Measurements from ENCODE around the gene SMAD9.

The SMAD9 gene

DNA sequence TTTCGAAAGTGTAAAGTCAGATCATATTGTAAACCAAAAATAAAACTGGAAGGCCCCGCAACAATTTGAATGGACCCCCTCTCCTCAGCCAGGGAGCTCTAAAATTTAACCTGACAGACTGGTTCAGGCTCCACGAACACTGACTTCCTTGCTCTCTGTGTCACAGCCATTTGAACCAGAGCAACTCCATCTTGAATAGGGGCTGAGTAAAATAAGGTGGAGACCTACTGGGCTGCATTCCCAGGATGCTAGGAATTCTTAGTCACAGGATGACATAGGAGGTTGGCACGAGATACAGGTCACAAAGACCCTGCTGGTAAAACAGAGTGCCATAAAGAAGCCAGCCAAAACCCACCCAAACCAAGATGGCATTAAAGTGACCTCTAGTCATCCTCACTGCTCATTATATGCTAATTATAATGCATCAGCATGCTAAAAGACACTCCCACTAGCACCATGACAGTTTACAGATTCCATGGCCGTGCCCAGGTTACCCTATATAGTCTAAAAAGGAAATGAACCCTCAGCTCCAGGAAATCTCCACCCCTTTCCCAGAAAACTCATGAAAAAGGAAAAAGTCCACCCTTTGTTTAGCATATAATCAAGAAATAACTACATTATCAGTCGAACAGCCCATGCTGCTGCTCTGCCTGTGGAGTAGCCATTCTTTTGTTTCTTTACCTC lies 57.9 kb downstream of the SMAD9 start:
- DNase-seq = no peak

DNA sequence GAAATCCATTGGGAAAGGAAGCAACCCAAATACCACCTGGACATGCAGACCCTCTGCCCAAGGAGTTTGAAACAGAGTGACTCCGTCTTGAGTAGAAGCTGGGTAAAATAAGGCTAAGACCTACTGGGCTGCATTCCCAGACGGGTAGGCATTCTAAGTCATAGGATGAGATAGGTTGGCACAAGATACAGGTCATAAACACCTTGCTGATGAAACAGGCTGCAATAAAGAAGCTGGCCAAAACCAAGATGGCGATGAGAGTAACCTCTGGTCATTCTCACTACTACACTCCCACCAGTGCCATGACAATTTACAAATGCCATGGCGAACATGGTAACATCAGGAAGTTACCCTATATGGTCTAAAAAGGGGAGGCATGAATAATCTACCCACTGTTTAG lies 60.8 kb downstream of the SMAD9 start:
- DNase-seq = no peak

DNA sequence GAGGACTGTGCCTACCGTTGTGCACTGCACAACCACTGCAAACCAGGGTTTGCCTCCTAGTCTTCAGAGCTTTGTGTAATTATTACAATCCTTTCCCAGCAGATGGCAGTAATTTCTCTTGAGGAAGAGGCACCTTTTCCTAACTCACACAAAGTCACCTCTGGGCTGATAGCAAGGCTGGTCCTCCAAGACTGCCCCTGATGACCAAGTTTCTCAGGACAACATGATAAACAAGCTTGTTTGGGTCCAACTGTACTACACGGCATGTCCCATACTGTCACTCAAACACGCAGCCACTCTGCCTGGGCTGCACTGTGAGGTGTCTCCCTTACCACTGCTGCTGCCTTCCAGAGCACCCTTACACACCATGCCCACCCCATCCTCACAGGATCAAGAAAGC lies 61.7 kb downstream of the SMAD9 start:
- DNase-seq = peak in 1 of 2 donors; percentile 1

DNA sequence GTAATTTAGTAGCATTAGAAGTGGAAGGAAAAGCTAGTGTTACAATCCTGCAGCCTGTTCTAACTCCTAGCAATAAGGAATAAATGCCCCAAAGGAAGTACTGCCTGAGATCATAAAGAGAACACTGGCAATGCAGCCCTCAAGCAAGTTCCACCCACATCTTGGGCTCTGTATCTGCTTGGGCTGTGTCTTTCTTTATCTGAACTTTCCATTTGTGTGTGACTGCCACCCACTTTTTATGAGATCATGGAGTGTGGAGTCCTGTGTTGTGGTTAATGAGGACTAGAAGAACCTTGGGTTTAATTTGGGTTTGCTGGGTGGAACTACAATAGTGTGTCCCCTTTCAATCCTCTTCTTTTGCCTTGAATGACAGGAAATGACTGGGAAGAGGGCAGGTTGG lies 62.8 kb downstream of the SMAD9 start:
- DNase-seq = no peak

DNA sequence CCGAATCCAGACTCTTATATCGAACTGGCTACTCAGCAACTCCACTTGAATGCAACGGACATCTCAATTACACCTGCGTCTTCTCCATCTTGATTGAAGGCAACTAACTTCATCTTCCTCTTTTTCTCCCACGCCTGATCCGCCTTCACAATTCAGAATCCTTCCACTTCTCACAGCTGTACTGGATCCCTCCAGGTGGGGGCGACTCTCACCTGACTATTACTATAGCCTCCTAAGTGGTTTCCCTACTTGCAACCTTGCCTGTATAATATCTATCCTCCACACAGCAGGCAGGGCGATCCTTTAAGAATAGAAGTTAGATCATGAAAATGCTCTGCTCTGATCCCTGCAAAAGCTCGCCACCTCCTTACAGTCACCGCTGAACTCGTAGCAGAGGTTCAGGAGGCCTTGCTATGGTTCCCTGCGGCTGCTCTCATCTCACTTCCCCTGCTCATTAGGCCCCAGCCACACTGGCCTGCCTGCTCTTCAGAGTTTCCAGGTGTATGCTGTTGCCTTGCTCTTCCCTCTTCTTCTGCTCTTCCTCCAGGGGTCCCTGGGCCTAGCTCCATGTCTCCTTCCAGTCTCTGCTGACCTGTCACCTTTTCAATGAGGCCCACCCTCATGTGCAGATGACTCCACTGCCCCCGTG lies 69.1 kb downstream of the SMAD9 start:
- no peak for DNase-seq

DNA sequence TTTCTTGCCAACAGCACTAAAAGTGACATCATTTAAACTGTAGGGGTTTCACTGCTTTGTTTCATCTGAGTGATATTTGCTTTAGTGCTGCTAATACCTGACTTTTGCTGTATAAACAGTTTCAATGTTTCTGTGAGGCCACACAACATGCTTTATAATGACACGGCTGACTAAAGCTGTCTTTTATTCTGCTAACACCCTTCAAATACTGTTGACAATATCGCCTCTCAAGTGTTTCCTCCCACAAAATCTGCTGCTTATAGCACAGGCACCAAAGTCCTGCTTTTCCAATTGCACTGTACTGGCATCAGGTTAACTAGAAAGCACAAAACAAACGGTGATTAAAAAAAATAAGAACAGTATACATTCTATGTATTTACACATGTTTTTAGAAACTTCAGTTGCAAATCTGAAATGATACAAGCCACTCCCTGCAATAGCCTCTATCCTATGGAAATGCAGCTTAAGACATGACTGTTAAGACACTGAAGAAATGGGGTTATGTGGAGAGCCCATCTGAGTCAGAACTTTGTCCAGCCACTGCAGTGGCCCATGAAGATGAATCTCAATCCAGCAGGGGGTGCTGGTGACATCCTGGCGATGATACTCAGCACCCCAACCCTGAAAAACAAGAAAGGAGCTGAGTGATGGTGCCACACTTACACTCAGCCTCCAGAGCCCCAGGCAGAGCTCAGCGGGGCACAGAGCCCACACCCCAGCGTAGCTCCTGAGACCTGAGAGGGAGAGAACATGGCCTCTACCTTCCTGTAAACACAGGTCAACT lies 71.6 kb downstream of the SMAD9 start:
- DNase-seq = no peak

DNA sequence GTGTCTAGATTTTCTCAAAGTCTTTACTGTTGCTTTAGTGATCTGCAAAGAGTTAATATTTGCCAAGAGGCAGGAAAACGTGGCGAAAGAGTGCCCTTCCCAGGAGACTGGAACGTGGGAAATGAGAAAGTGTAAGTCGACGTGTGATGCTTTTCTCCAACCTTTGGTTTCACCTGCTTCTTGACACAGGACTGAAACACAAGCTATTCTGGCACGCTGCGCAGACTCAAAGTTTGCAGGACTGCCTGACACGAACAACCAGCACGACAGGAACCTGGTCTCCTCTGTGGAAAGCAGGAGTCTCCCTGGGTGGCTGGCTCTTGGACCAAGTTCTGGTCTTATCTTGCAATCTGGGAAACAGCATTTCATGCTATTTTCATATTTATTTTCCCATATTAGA lies 72.4 kb downstream of the SMAD9 start:
- DNase-seq = no peak

DNA sequence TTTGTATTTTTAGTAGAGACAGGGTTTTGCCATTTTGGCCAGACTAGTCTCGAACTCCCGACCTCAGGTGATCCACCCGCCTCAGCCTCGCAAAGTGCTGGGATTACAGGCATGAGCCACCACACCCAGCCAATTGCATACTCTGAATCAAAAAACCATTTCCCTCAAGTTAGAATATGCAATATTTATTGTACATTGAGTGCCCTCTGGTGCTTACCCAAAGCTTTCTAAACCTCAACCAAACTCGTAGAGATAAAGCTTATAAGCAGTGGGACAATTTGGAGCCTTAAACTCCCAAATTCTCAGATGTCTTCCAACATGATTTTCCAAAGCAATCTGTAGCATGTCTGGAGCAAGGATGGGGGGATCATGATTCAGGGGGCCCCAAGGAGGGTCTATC lies 78.6 kb downstream of the SMAD9 start:
- no peak for DNase-seq

DNA sequence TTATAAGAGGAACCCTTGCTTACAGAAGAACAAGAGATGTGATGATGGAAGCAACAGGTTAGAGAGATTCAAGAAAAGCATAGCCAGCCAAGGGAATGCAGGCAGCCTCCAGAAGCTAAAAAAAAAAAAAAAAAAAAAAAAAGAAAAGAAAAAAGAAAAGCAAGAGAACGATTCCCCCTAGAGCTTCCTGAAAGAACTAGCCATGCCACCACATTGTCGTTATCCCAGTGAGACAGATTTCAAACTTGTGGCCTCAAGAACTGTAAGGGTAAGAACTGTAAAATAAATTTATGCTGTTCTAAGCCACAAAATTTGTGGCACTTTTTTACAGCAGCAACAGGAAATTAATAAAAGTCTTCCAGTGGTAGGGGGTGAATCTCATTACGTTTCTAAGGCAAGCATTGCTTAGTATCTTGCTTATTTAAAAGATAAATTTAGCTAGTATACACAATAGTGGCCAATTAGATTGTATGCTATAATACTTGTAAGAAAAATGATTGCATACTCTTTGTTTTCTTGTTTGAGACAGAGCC lies 79.3 kb downstream of the SMAD9 start:
- no peak for DNase-seq

DNA sequence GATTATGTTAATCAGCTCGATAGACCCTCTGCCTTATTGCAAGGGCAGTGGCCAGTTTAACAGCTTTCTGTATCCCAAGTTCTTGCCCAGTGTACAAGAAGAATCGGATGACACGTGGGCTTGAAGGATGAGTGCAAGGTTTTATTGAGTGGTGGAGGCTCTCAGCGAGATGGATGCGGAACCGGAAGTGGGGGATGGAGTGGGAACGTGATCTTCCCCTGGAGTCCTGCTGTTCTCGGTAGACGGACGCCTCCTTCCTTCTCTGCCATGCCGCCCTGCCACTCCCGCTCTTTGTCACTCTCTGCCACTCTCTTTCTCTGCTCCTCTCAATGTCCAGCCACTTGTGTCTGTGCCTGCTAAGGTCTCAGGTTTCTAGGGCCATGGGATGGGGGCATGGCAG lies 80.1 kb downstream of the SMAD9 start:
- DNase-seq = no peak

DNA sequence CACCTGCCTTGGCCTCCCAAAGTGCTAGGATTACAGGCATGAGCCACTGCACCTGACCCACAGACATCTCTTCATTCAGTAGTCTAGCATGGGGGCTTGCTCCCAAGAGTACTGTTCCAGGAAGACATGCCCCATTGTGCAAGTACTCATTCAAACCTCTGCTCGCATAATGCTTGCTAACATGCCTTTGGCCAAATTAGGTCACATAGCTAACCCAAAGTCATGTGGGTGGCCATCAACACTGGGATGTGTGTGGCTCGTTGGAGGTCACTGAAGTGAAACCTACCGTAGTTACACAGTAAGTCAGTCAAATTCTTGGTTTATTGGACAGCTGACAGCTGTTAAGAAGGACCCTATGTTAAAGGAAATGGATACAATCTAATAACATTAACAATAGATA lies 80.8 kb downstream of the SMAD9 start:
- no peak for DNase-seq

DNA sequence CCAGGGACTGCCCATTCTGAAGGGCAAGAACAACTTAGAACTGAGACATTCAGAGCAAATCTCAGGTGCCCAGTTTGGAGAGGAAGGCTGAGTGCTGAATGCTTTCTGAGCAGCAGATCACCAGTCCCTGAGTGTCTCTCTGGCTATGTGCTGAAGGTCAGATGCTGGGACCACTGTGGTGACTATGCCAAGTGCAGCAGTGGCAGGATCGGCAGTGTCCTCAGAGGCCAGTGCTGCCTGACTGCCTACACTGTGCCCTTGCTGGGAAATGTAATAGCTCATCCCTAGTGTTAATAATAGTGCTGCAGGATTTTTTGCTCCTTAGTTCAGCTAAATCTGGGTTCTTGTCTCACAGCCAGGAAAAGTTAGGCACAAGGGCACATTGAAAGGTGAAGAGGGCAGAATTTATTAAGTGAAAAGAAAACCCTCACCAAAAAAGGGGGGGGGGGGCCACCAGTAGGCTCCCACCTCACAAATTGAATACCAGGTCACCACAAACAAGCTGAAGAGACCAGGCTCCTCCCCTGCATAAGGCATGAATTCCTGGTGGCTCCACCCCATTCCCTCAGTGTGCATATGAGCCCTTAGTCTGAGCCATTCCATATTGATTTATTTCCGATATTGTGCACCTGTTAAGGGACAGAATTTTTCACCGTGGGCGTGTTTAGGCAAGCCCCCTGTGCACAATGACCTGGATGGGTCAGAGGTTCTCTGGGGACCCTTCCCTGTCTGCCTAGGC lies 82.5 kb downstream of the SMAD9 start:
- no peak for DNase-seq

DNA sequence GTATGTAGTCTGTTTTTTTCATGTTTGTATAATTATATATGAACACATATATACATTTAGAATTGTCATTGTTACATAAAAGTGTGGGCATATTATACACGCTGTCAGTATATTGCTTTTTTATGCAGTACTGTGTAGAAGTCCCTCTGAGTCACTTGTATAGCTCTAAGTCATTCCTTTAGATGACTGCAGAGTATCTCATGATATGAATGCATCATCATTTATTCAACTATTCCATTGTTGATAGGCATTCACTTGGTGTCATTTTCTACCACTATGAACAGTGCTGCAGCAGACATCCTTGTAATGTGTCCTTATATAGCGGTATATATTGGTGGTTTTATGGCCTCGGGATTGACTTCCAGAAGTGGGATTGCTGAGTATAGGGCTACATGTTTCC lies 85.7 kb downstream of the SMAD9 start:
- no peak for DNase-seq

DNA sequence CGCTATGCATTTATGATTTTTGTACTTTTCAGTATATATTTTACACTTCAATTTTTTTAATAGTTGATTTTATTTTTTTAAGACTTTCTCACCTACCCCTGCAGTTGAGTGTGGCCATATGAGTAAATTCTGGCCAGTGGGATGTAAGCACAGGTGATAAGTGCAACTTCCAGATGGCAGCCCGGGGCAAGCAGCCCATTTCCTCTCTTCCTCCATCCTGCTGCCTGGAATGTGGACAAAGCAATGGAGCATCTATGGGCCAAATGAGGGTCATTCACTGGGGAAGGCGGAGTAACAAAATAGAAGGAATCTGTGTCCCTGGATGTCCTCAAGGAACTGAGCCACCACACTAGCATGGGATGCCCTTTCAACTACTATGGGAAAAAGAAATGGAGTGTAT lies 88.7 kb downstream of the SMAD9 start:
- DNase-seq = no peak

DNA sequence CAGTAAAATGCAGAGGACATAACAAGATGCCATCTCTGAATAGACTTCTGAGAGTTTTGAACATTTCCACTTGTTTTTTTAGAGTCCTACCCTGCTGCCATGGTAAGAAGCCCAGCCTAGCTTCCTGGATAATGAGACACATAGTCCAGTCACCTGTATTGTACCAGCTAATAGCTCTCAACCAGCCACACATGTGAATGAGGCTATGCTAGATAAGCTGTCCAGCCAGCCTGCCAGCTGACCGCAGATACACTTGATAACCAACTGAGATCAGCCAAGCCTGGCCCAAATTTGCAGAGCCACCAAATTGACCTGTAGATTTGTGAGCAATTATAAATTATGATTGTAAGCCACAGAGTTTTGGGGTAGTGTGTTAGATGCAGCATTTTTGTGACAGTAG lies 90.3 kb downstream of the SMAD9 start:
- no peak for DNase-seq

DNA sequence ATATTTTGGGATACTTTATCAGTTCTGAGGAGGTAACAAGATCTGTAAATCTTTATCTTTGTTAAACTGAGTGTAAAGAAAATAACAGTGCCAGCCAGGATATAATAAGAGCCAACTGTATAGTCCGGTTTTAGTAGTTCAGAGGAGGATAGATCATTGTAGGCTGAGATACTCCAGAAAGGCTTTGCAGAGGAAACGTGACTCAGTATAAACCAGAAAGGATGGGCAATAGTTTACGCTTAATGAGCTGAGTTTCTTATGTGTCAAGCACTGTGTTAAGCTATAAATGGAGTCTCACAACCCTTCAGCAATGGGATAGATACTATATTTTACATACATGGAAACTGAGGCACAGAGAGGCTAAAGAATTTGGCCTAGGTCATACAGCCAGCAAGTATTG lies 97.3 kb downstream of the SMAD9 start:
- DNase-seq = no peak

DNA sequence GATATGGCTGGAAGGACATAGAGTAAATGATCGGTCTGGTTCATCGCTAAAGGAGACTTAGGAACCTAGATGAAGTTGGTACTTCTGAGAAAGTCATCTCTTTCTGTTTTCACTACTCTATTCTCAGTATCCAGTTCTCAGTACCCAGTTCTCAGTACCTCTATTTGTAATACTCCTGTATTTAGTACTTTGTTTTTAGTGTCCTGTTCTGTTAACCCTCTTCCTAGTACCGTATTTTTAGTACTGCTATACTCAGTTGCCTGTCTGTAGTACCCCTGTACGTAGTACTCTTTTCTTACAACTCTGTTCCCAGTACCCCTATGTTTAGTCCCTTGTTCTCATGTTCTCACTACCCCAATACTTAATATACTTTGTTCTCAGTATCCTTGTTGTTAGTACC lies 99.8 kb downstream of the SMAD9 start:
- DNase-seq = no peak

DNA sequence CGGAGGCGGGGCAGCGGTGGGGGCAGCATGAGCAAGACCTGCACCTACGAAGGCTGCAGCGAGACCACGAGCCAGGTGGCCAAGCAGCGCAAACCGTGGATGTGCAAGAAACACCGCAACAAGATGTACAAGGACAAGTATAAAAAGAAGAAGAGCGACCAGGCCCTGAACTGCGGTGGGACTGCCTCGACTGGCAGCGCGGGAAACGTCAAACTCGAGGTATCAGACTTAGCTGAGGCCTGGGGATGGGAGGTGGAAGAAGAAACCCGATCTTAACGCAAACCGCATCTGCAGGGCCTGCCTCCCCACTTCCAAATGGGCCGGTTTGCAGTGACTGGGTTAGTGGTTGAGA lies 100.3 kb downstream of the SMAD9 start:
- peak; percentile 4 to 20 for DNase-seq

DNA sequence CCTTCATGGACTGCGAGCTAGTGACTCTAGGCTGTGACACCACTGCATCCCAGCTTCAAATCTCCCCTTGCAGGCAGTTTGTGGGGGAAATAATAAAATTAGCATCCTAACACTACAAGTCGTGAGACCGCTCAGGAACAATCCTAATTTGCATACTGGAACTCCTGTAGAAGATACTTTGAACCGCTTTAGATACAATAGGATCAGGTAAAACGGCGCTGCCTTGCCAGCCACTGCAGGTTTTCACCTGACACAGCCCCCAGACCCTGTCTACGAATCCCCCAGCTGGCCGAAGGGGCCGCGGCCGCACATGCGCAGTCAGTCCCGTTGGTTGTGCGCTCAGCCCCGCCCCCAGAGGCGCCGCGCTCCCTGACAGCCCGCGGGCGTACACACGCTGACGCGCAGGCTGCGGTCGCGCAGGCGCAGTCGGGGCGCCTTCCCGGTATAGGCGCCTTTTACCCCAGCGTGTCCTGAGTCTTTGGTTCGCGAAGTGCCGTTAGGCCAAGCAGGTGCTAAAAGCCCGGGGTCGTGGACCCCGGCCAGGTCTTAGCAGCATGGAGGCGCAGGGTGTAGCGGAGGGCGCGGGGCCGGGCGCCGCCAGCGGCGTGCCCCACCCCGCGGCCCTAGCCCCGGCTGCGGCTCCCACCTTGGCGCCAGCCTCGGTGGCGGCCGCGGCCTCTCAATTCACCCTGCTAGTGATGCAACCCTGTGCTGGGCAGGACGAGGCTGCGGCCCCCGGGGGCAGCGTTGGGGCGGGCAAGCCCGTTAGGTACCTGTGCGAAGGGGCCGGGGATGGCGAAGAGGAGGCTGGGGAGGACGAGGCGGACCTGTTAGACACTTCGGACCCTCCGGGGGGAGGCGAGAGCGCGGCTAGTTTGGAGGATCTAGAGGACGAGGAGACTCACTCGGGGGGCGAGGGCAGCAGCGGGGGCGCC lies 101.0 kb downstream of the SMAD9 start, which contains the start of gene RFXAP:
RFXAP (plus strand) TSS at position 419 of the 935 bp plus-strand sequence; CDS start at position 555, 136 bp downstream.
- peak; percentile 90 to 93 for DNase-seq

DNA sequence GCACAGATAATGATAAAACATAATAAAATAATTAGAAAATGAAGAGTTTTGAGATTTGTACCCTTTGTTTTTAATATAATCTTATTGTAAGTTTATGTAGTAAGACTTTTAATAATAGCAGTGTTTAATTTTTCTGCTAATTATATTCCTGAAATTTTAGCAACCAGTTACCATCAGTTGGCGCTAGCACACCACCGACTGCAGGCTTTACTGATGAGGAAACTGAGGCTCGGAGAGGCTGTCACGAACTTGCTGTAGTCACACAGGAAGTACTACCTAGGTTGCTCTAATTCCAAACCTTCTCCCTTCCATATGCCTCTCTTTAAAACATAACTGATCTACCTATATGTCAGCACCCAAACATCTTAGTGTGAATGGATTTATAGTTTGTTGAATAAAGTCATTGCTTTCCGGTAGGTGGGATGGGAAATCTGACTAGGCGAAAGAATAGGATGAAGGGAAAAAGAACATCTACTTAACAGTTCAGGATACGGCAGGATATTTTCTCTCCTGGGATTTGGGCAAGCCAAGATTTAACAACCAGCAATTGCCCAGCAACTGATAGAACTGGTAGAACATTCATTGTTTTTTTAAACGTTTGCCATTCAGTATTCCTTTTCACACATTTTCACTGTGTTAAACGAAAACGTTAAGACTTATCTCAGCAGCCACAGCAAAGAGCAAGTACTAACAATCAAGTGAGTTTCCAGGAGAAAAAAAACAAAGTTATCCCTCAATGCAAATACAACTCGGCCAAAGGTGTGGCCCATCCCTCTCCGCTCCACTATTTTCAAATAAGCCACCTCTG lies 101.8 kb downstream of the SMAD9 start:
- no peak for DNase-seq

DNA sequence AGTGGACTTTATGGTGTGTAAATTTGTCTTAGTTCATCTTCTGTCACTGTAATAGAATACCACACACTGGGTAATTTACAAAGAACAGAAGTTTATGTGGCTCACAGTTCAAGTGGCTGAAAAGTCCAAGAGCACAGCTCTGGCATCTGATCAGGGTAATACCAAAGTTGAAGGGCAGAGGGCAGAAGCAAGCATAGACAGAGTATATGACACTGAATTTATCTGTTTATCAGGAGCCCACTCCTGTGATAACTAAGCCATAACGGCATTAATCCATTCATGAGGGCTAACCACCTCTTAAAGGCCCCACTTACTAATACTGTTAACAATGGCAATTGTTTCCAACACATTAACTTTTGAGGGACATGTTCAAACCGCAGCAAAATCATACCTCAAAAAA lies 105.0 kb downstream of the SMAD9 start:
- peak in 1 of 2 donors; percentile 27 for DNase-seq
